GM23338 (cell line): Measurements from ENCODE around the gene ACO2. TPM values are rescaled to one million over a fixed set of nuclear protein-coding genes. Genes with fewer than 3 reads are reported as not detected.

Source experiments
- ATAC-seq: fragments of 200-7000 bp; cut with Tn5 transposase; 3 replicates; pipeline ENCODE4 v1.9.1; 2020
- DNase-seq: peaks from one replicate; pipeline ENCODE4 v3.0.0-alpha.2; 2015; ENCODE audit warnings: low spot score
- H2AFZ ChIP-seq: fragments of 200-600 bp; sonication (generic); 2 replicates; pipeline ENCODE4 v1.8.0; 2016; ENCODE audit warnings: antibody characterized with exemption, mild to moderate bottlenecking, moderate library complexity
- H3F3A ChIP-seq: fragments of 200-600 bp; sonication (generic); replicated peaks from 2 replicates; pipeline ENCODE4 v1.8.0; 2017; ENCODE audit warnings: antibody characterized with exemption, mixed run types, low read depth
- H3K27ac ChIP-seq: fragments of 200-600 bp; sonication (generic); 2 replicates; pipeline ENCODE4 v1.6.1; 2016; ENCODE audit warnings: low read depth
- H3K27me3 ChIP-seq: fragments of 200-600 bp; sonication (generic); 2 replicates; pipeline ENCODE4 v1.8.0; 2016; ENCODE audit warnings: mild to moderate bottlenecking, mixed run types, moderate library complexity; ENCODE audit not compliant: insufficient read depth
- H3K36me3 ChIP-seq: fragments of 200-600 bp; sonication (generic); 2 replicates; pipeline ENCODE4 v1.8.0; 2016; ENCODE audit warnings: mild to moderate bottlenecking; ENCODE audit not compliant: insufficient read depth
- H3K4me1 ChIP-seq: fragments of 200-600 bp; sonication (generic); 2 replicates; pipeline ENCODE4 v1.8.0; 2016; ENCODE audit warnings: mild to moderate bottlenecking, moderate library complexity; ENCODE audit not compliant: insufficient read depth
- H3K4me2 ChIP-seq: fragments of 200-600 bp; sonication (generic); 2 replicates; pipeline ENCODE4 v1.7.1; 2017; ENCODE audit warnings: mixed run types
- H3K4me3 ChIP-seq: fragments of 200-600 bp; sonication (generic); 2 replicates; pipeline ENCODE4 v1.6.1; 2016; ENCODE audit warnings: mixed run types
- H3K79me2 ChIP-seq: fragments of 200-600 bp; sonication (generic); replicated peaks from 2 replicates; pipeline ENCODE4 v1.8.0; 2017; ENCODE audit warnings: mild to moderate bottlenecking; ENCODE audit not compliant: insufficient read depth
- H3K9me2 ChIP-seq: fragments of 200-600 bp; sonication (generic); 2 replicates; pipeline ENCODE4 v1.8.0; 2017; ENCODE audit not compliant: insufficient read depth
- H4K20me1 ChIP-seq: fragments of 200-600 bp; sonication (generic); replicated peaks from 2 replicates; pipeline ENCODE4 v1.8.0; 2017; ENCODE audit warnings: mild to moderate bottlenecking; ENCODE audit not compliant: insufficient read depth
- H3K27ac Mint-ChIP-seq: 2 replicates; pipeline ENCODE4 v1.8.0; 2020; ENCODE audit warnings: inconsistent platforms, mild to moderate bottlenecking, moderate library complexity, mixed read lengths
- H3K27me3 Mint-ChIP-seq: 3 replicates; pipeline ENCODE4 v1.8.0; 2022; ENCODE audit warnings: low read depth, mild to moderate bottlenecking, moderate library complexity, mixed read lengths, inconsistent platforms; ENCODE audit not compliant: insufficient read depth, poor library complexity
- H3K36me3 Mint-ChIP-seq: 3 replicates; pipeline ENCODE4 v1.8.0; 2021; ENCODE audit warnings: low read depth, mild to moderate bottlenecking, inconsistent platforms, moderate library complexity, mixed read lengths
- H3K4me1 Mint-ChIP-seq: 3 replicates; pipeline ENCODE4 v1.8.0; 2020; ENCODE audit warnings: mild to moderate bottlenecking, inconsistent platforms, mixed read lengths
- H3K4me3 Mint-ChIP-seq: 3 replicates; pipeline ENCODE4 v1.8.0; 2021; ENCODE audit warnings: moderate library complexity, mild to moderate bottlenecking, inconsistent platforms, mixed read lengths
- H3K9me3 Mint-ChIP-seq: 3 replicates; pipeline ENCODE4 v1.8.0; 2020; ENCODE audit warnings: moderate library complexity, mild to moderate bottlenecking, inconsistent platforms, mixed read lengths
- CREB1 ChIP-seq: fragments of 250-450 bp; sonication (Bioruptor Pico); IDR thresholded peaks from 2 replicates; pipeline ENCODE4 v1.5.0; 2020; ENCODE audit warnings: low read depth, mild to moderate bottlenecking, moderate library complexity
- ETS1 ChIP-seq: IDR thresholded peaks from 2 replicates; pipeline ENCODE4 v1.6.1; 2016; ENCODE audit warnings: antibody characterized with exemption
- EZH2phosphoT487 ChIP-seq: fragments of 200-600 bp; sonication (generic); IDR thresholded peaks from one replicate; pipeline ENCODE4 v1.8.1; 2018; ENCODE audit warnings: antibody characterized with exemption; ENCODE audit not compliant: unreplicated experiment
- JUNB ChIP-seq: IDR thresholded peaks from one replicate; pipeline ENCODE4 v1.6.1; 2016; ENCODE audit warnings: antibody characterized with exemption; ENCODE audit not compliant: unreplicated experiment
- NANOG ChIP-seq: IDR thresholded peaks from 2 replicates; pipeline ENCODE4 v1.6.1; 2016; ENCODE audit warnings: antibody characterized with exemption, borderline replicate concordance
- POLR2AphosphoS5 ChIP-seq: IDR thresholded peaks from 2 replicates; pipeline ENCODE4 v1.6.1; 2016; ENCODE audit warnings: antibody characterized with exemption, low read depth
- REST ChIP-seq: IDR thresholded peaks from one replicate; pipeline ENCODE4 v1.6.1; 2018; ENCODE audit warnings: antibody characterized with exemption; ENCODE audit not compliant: unreplicated experiment
- STAT1 ChIP-seq: IDR thresholded peaks from one replicate; pipeline ENCODE4 v1.6.1; 2016; ENCODE audit warnings: antibody characterized with exemption; ENCODE audit not compliant: unreplicated experiment
- ZNF331 ChIP-seq: fragments of 250-450 bp; sonication (Bioruptor Pico); IDR thresholded peaks from 2 replicates; pipeline ENCODE4 v1.5.0; 2020; ENCODE audit warnings: low read depth, mild to moderate bottlenecking, moderate library complexity
- ZNF462 ChIP-seq: fragments of 250-450 bp; sonication (Bioruptor Pico); IDR thresholded peaks from 2 replicates; pipeline ENCODE4 v1.5.0; 2020; ENCODE audit warnings: mild to moderate bottlenecking, moderate library complexity
- polyA plus RNA-seq: library from polyadenylated mRNA; unstranded; fragments of >200 nt; fragmentation: Nextera tagmentation; extraction: Ambion mirVana; gene quantifications from 2 replicates; pipeline ENCODE4 v1.2.1, GENCODE V29; 2016
- total RNA-seq: library from RNA; depleted of rRNA; stranded (reverse); fragments of >200 nt; shearing (Covaris generic); gene quantifications from 2 replicates; pipeline ENCODE4 v1.2.3, GENCODE V29; 2014

Gene ACO2
- total and polyA plus RNA-seq, 2 experiments from 2014 or later: 36.2 to 79.7 TPM

- H3K27me3 ChIP-seq: no peaks in the 10 kb centered on the region
- H3K27me3 Mint-ChIP-seq: peaks cover 6% of the 10 kb centered on the region
- peaks cover 11% of the 10 kb centered on the region for H4K20me1 ChIP-seq
- peaks cover 54% of the 10 kb centered on the region for H3K79me2 ChIP-seq
- no peak overlapping the region for H3K4me3 ChIP-seq
- H3F3A ChIP-seq: peaks cover 3% of the 10 kb centered on the region; the same call in 1 of the 2 replicates
- no peak overlapping the region for H2AFZ ChIP-seq
- ATAC-seq: no peak
- no peak for DNase-seq
- peaks cover 26% of the 10 kb centered on the region for H3K4me1 Mint-ChIP-seq
- TF ChIP-seq NANOG (no peak), JUNB (no peak), ETS1 (no peak), ZNF462 (CRISPR knock-in tag) (no peak), POLR2AphosphoS5 (no peak), CREB1 (CRISPR knock-in tag) (no peak), REST (no peak), STAT1 (no peak), EZH2phosphoT487 (no peak), ZNF331 (CRISPR knock-in tag) (no peak)
- no peak overlapping the region for H3K27ac Mint-ChIP-seq
- H3K4me3 Mint-ChIP-seq: no peak overlapping the region
- H3K36me3 ChIP-seq: no peaks in the 10 kb centered on the region
- H3K27ac ChIP-seq: no peak overlapping the region
- no peaks in the 10 kb centered on the region; the same call in 1 of the 2 replicates for H3K4me1 ChIP-seq
- H3K9me2 ChIP-seq: no peaks in the 10 kb centered on the region
- no peaks in the 10 kb centered on the region; the same call in 2 of the 3 replicates for H3K9me3 Mint-ChIP-seq
- H3K36me3 Mint-ChIP-seq: peaks cover 39% of the 10 kb centered on the region
- H3K4me2 ChIP-seq: no peak overlapping the region
These were observed 70.5 kb downstream of the ACO2 start for GRCh38 chr22:41539146-41540005.
